Pancreas (tissue), 10 donors: Measurements from ENCODE around the gene AUTS2. TPM values are rescaled to one million over a fixed set of nuclear protein-coding genes. Genes with fewer than 3 reads are reported as not detected.

Experiments used
- ATAC-seq, 4 donors: fragments of 200-7000 bp; cut with Tn5 transposase; one replicate each; pipeline versions ENCODE4 v1.8.0 to v1.9.1; 2020; ENCODE audit warnings: mild to moderate bottlenecking in 4 of 4, moderate library complexity in 4 of 4
- DNase-seq, 6 donors: peaks; one replicate each; pipeline ENCODE4 v3.0.0-alpha.2; 2020
- FAIRE-seq: peaks from 2 replicates; lab custom pipeline; 2012; peaks lifted over from hg19 to GRCh38; lab: Jason Lieb, UNC
- H3K27ac ChIP-seq, 4 donors: fragments of 200-600 bp; sonication (generic); 1 replicate in 3 of 4; 2 replicates in 1 of 4; pipeline versions ENCODE4 v1.5.0 to v1.8.0; 2020
- H3K27me3 ChIP-seq, 4 donors: fragments of 200-600 bp; one replicate each; pipeline ENCODE4 v1.8.0; 2021
- H3K36me3 ChIP-seq, 3 donors: fragments of 200-600 bp; sonication (generic) in 1 of 3; one replicate each; pipeline versions ENCODE4 v1.5.0 to v1.8.0; 2020 to 2021
- H3K4me1 ChIP-seq, 3 donors: fragments of 200-600 bp; one replicate each; pipeline ENCODE4 v1.8.0; 2021
- H3K4me3 ChIP-seq, 4 donors: fragments of 200-600 bp; sonication (generic) in 2 of 4; one replicate each; pipeline versions ENCODE4 v1.5.0 to v1.8.0; 2020 to 2021
- H3K9me3 ChIP-seq, 4 donors: fragments of 200-600 bp; one replicate each; pipeline ENCODE4 v1.8.0; 2021
- WGBS, 2 donors: extraction: QIAGEN DNeasy Blood & Tissue Kit; methylation state at CpG; one replicate each; pipeline ENCODE4 v1.1.7; 2013; 5-methylcytosine and 5-hydroxymethylcytosine counted together
- intact Hi-C, 3 donors: fragments of 100-400 bp; cut with DNase I; formaldehyde crosslinking; loops; one replicate each; pipeline versions ENCODE4 v1.11.1 to v1.14.2; 2022
- polyA plus RNA-seq, 2 donors: library from polyadenylated mRNA; stranded (reverse); fragments of 200-250 nt; gene quantifications; one replicate each; pipeline ENCODE4 v1.2.3, GENCODE V29; 2013
- total RNA-seq, 6 donors: library from RNA; stranded (reverse); fragmentation: NEBNext Ultra II Directional in 4 of 6; extraction: Animal tissue kit (Norgen Biotek cat#: 25700) in 4 of 6; gene quantifications; one replicate each; pipeline versions ENCODE4 v1.2.1 to v1.2.4, GENCODE V29; 2021 to 2023
- TF ChIP-seq, protein P1 (sequence below), 4 donors: fragments of 200-600 bp; sonication (generic) in 3 of 4; IDR thresholded peaks; one replicate each; pipeline versions ENCODE4 v1.5.0 to v1.8.0; 2021; ENCODE audit warnings: antibody characterized with exemption in 4 of 4
- donor health status: healthy with polysubstance abuse.
- donor health status: DM: no; HTN: no; CAD: no; lungs with moderate emphysema.
- donor health status: DM: no; HTN: no; CAD: no.
- donor health status: control.
- donor health status: control.
- donor health status: Bipolar disorder and iron deficiency.
- donor health status: DM: yes; HTN: yes; CAD: no.
- donor health status: DM: no; HTN: no; CAD: no.
- donor health status: DM: no; HTN: no; CAD: no.
- donor health status: DM: yes; HTN: yes; CAD: no.

The AUTS2 gene
- total and polyA plus RNA-seq, 8 donors = 5.8 to 16.8 (median 9.9) TPM

DNA sequence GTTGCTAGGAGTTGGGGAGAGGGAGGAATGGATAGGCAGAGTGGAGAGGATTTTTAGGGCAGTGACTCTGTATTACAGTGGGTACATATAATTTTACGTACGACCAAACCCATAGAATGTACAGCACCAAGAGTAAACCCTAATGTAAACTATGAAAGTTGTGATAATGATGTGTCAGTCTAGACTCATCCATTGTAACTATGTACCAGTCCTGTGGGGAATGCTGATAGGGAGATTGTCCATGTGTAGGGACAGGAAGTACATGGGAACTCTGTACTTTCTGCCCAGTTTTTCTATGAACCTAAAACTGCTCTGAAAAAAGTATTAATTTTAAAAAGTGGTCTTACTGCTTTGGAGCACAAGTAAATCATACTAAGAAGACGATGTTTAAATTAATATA, 441.8 kb downstream of the AUTS2 start:
- intact Hi-C loops = no loop called here
- DNase-seq = no peak
- no peaks in the 10 kb centered on the region for H3K36me3 ChIP-seq
- no peaks in the 10 kb centered on the region for H3K9me3 ChIP-seq
- TF ChIP-seq, protein P1, sequence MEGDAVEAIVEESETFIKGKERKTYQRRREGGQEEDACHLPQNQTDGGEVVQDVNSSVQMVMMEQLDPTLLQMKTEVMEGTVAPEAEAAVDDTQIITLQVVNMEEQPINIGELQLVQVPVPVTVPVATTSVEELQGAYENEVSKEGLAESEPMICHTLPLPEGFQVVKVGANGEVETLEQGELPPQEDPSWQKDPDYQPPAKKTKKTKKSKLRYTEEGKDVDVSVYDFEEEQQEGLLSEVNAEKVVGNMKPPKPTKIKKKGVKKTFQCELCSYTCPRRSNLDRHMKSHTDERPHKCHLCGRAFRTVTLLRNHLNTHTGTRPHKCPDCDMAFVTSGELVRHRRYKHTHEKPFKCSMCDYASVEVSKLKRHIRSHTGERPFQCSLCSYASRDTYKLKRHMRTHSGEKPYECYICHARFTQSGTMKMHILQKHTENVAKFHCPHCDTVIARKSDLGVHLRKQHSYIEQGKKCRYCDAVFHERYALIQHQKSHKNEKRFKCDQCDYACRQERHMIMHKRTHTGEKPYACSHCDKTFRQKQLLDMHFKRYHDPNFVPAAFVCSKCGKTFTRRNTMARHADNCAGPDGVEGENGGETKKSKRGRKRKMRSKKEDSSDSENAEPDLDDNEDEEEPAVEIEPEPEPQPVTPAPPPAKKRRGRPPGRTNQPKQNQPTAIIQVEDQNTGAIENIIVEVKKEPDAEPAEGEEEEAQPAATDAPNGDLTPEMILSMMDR (IDR thresholded peaks at IDR 0.05) = no peak
- H3K4me3 ChIP-seq = no peak overlapping the region
- FAIRE-seq = no peak
- H3K4me1 ChIP-seq = no peaks in the 10 kb centered on the region
- no peak overlapping the region for H3K27ac ChIP-seq
- 80 to 96% methylated on average over 3 of the region's 3 CpGs for WGBS, 2 donors
- ATAC-seq = no peak
- H3K27me3 ChIP-seq = no peaks in the 10 kb centered on the region

DNA sequence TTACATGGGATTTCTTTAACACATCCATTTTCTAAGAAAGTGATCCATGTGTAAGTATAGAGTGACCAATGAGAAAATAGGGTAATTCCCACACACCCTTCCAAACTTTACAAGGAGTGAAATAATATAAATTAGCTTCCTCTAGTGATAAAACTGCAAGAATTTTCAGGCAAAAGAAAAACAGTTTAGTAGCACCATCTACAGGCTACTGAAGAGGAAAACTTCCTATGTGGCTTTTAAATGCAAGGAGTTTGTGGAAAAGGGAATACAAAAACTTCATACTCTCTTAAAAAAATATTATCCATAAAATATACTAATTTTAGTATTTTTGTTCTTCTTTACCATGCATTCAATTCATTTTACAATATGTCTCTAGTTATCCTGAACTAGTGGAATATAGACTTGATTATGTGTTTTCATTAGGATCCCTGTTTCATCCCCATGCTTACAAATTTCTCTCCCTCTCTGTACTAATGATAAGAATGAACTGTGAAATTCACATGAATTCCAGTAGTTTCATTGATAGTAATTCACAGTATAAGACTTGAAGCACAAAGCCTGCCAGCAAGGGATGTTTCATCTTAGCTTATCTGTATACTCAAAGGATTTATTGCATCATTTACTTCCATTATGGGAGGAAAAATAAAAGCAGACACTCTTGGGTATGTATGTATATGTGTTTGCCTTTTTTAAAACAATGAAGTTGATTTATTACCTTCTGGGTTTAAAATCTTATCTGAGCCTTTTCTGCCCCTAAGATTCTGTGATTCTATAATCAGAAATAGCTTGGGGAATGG, 442.9 kb downstream of the AUTS2 start:
- no peak for DNase-seq
- Histone ChIP-seq H3K27ac (no peak overlapping the region), H3K36me3 (no peaks in the 10 kb centered on the region), H3K27me3 (no peaks in the 10 kb centered on the region), H3K4me3 (no peak overlapping the region), H3K9me3 (no peaks in the 10 kb centered on the region), H3K4me1 (no peaks in the 10 kb centered on the region)
- ATAC-seq = peak in 1 of 4 donors; percentile 49
- TF ChIP-seq, protein P1 (IDR thresholded peaks at IDR 0.05) = peak in 1 of 4 donors; percentile 16
- intact Hi-C loops = no loop called here
- FAIRE-seq = no peak

DNA sequence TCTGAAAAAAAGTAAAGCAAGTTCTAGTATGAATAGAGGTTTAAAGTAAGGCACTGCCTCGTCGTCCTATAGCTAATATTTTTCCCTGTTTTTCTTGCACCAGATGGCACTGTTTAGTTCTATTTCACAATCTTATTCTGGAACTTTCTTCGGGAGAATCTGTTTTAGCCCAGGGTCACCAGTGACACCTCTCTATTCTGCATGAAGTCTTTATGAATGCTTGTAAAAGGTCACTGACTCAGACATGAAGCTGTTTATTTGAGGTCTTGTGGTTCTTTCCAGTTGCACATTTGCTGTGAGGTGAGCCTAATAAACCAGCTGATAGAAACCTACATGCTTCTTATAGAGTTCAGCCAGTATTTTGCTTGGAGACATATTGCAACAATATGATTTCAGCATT, 444.3 kb downstream of the AUTS2 start:
- Histone ChIP-seq H3K27ac (no peak overlapping the region), H3K4me1 (no peaks in the 10 kb centered on the region), H3K36me3 (no peaks in the 10 kb centered on the region), H3K9me3 (no peaks in the 10 kb centered on the region), H3K4me3 (no peak overlapping the region), H3K27me3 (no peaks in the 10 kb centered on the region)
- 18 to 19% methylated on average over 3 of the region's 3 CpGs for WGBS, 2 donors
- TF ChIP-seq, protein P1 (IDR thresholded peaks at IDR 0.05) = no peak
- no peak for FAIRE-seq
- DNase-seq = no peak
- peak in 3 of 4 donors; percentile 32 to 65 (median 46) for ATAC-seq
- intact Hi-C loops = no loop called here

DNA sequence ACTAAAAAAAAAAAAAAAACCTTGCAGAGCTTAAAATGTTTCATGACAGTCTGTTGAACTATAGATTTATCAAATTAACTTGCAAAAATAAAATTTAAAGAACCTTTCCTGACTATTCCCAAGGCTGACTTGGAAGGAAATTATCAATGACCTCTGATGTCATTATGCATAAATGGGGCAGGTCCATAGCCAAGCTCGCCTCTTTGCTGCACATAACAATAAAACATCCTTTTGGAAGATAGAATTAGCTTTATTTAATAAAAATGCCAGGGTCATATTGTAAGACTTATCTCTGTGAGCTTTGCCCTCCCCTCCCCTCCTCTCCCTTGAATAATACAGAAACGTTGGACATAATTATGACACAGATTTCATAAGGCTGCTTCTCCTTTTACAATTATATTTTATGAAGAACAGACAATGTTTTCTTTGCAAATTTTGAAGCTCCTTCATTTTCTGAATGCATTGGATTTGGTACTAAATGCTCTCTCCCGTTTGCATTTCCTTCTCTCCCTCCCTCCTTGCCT, 444.8 kb downstream of the AUTS2 start:
- FAIRE-seq (no peak), DNase-seq (no peak), ATAC-seq (no peak)
- intact Hi-C loops = no loop called here
- WGBS, 2 donors = 57 to 61% methylated on average over 3 of the region's 3 CpGs
- Histone ChIP-seq H3K36me3 (no peaks in the 10 kb centered on the region), H3K27ac (no peak overlapping the region), H3K4me3 (no peak overlapping the region), H3K9me3 (no peaks in the 10 kb centered on the region), H3K27me3 (no peaks in the 10 kb centered on the region), H3K4me1 (no peaks in the 10 kb centered on the region)
- TF ChIP-seq, protein P1 (IDR thresholded peaks at IDR 0.05) = no peak

DNA sequence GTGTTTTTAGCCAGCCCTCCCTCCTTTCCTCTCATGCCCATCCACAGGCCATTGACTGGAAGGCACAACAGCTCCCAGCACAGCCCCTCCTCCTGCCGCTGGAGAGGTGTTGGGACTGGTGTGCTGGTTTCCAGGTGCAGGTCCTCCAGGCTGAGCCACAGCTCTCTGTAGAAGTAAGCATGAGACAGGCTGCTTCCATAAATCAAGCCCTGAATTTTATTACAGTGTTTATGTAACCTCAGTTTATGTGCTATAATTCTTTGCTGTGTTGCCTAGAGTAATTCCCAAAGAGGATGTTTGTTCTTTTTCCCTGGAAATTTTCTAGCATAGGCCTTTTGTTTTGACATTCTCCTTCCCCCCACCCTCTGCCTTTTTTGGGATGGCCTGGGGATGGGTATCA, 445.8 kb downstream of the AUTS2 start:
- FAIRE-seq = no peak
- DNase-seq = no peak
- Histone ChIP-seq H3K36me3 (no peaks in the 10 kb centered on the region), H3K9me3 (no peaks in the 10 kb centered on the region), H3K27me3 (no peaks in the 10 kb centered on the region), H3K4me3 (no peak overlapping the region), H3K27ac (no peak overlapping the region), H3K4me1 (no peaks in the 10 kb centered on the region)
- TF ChIP-seq, protein P1 (IDR thresholded peaks at IDR 0.05) = no peak
- intact Hi-C loops = no loop called here
- no peak for ATAC-seq
- 69 to 81% methylated on average over 1 of the region's 1 CpG for WGBS, 2 donors
